Activated naive CD4-positive, alpha-beta T cell treated with anti-CD3 and anti-CD28 coated beads, Interleukin-2, amount 50 U/mL, for 24 hours (primary cell): Measurements from ENCODE around the gene PRR22.

ENCODE experiments used
- H3K27ac Mint-ChIP-seq: one replicate; pipeline ENCODE4 v1.8.0; 2021; ENCODE audit warnings: mild to moderate bottlenecking, mixed read lengths
- H3K27me3 Mint-ChIP-seq: one replicate; pipeline ENCODE4 v1.8.0; 2021; ENCODE audit warnings: mixed read lengths
- H3K36me3 Mint-ChIP-seq: one replicate; pipeline ENCODE4 v1.8.0; 2021; ENCODE audit warnings: mixed read lengths
- H3K4me1 Mint-ChIP-seq: one replicate; pipeline ENCODE4 v1.8.0; 2021; ENCODE audit warnings: mixed read lengths
- H3K4me3 Mint-ChIP-seq: one replicate; pipeline ENCODE4 v1.8.0; 2021; ENCODE audit warnings: mild to moderate bottlenecking, mixed read lengths
- H3K9me3 Mint-ChIP-seq: one replicate; pipeline ENCODE4 v1.8.0; 2021; ENCODE audit warnings: mixed read lengths

PRR22 gene

GRCh38 chr19:5821521-5822180 is 37.1 kb upstream of the PRR22 start:
- no peak overlapping the region for H3K27ac Mint-ChIP-seq
- no peak overlapping the region for H3K4me3 Mint-ChIP-seq
- H3K9me3 Mint-ChIP-seq = no peaks in the 10 kb centered on the region
- no peaks in the 10 kb centered on the region for H3K4me1 Mint-ChIP-seq
- H3K36me3 Mint-ChIP-seq = no peaks in the 10 kb centered on the region
- no peaks in the 10 kb centered on the region for H3K27me3 Mint-ChIP-seq

- Mint-ChIP-seq H3K9me3 (no peaks in the 10 kb centered on the region), H3K4me3 (no peak overlapping the region), H3K4me1 (no peaks in the 10 kb centered on the region), H3K27me3 (no peaks in the 10 kb centered on the region), H3K27ac (peak overlapping the region; percentile 84), H3K36me3 (no peaks in the 10 kb centered on the region)
Measured at GRCh38 chr19:5820785-5821184, 36.2 kb upstream of the PRR22 start.

- no peaks in the 10 kb centered on the region for H3K9me3 Mint-ChIP-seq
- no peaks in the 10 kb centered on the region for H3K36me3 Mint-ChIP-seq
- no peaks in the 10 kb centered on the region for H3K4me1 Mint-ChIP-seq
- no peak overlapping the region for H3K27ac Mint-ChIP-seq
- no peaks in the 10 kb centered on the region for H3K27me3 Mint-ChIP-seq
- no peak overlapping the region for H3K4me3 Mint-ChIP-seq
Measured at GRCh38 chr19:5818594-5818993, 34.0 kb upstream of the PRR22 start.

- Mint-ChIP-seq H3K9me3 (no peaks in the 10 kb centered on the region), H3K27me3 (no peaks in the 10 kb centered on the region), H3K4me3 (no peak overlapping the region), H3K27ac (no peak overlapping the region), H3K4me1 (no peaks in the 10 kb centered on the region), H3K36me3 (no peaks in the 10 kb centered on the region)
Measured at GRCh38 chr19:5817218-5817617, 32.7 kb upstream of the PRR22 start.

GRCh38 chr19:5814852-5815246 is 30.3 kb upstream of the PRR22 start:
- Mint-ChIP-seq H3K36me3 (no peaks in the 10 kb centered on the region), H3K9me3 (no peaks in the 10 kb centered on the region), H3K4me1 (no peaks in the 10 kb centered on the region), H3K4me3 (no peak overlapping the region), H3K27ac (no peak overlapping the region), H3K27me3 (no peaks in the 10 kb centered on the region)

- Mint-ChIP-seq H3K27me3 (no peaks in the 10 kb centered on the region), H3K27ac (no peak overlapping the region), H3K4me3 (no peak overlapping the region), H3K4me1 (no peaks in the 10 kb centered on the region), H3K36me3 (no peaks in the 10 kb centered on the region), H3K9me3 (no peaks in the 10 kb centered on the region)
Measured at GRCh38 chr19:5814123-5814851, 29.7 kb upstream of the PRR22 start.

GRCh38 chr19:5811117-5811516 is 26.6 kb upstream of the PRR22 start:
- Mint-ChIP-seq H3K4me3 (no peak overlapping the region), H3K9me3 (no peaks in the 10 kb centered on the region), H3K27ac (no peak overlapping the region), H3K36me3 (no peaks in the 10 kb centered on the region), H3K27me3 (no peaks in the 10 kb centered on the region), H3K4me1 (no peaks in the 10 kb centered on the region)

GRCh38 chr19:5809469-5809868 is 24.9 kb upstream of the PRR22 start:
- Mint-ChIP-seq H3K4me1 (peaks cover under 1% of the 10 kb centered on the region), H3K27me3 (no peaks in the 10 kb centered on the region), H3K36me3 (no peaks in the 10 kb centered on the region), H3K27ac (no peak overlapping the region), H3K9me3 (no peaks in the 10 kb centered on the region), H3K4me3 (no peak overlapping the region)

- Mint-ChIP-seq H3K27me3 (no peaks in the 10 kb centered on the region), H3K36me3 (no peaks in the 10 kb centered on the region), H3K4me3 (no peak overlapping the region), H3K4me1 (peaks cover 5% of the 10 kb centered on the region), H3K9me3 (no peaks in the 10 kb centered on the region), H3K27ac (no peak overlapping the region)
Measured at GRCh38 chr19:5809053-5809452, 24.5 kb upstream of the PRR22 start.

GRCh38 chr19:5808120-5808816 is 23.7 kb upstream of the PRR22 start:
- Mint-ChIP-seq H3K9me3 (no peaks in the 10 kb centered on the region), H3K27me3 (no peaks in the 10 kb centered on the region), H3K4me3 (no peak overlapping the region), H3K4me1 (peaks cover 11% of the 10 kb centered on the region), H3K27ac (no peak overlapping the region), H3K36me3 (no peaks in the 10 kb centered on the region)

GRCh38 chr19:5806905-5807304 is 22.4 kb upstream of the PRR22 start:
- H3K4me1 Mint-ChIP-seq = peaks cover 15% of the 10 kb centered on the region
- H3K4me3 Mint-ChIP-seq = no peak overlapping the region
- no peaks in the 10 kb centered on the region for H3K36me3 Mint-ChIP-seq
- no peaks in the 10 kb centered on the region for H3K27me3 Mint-ChIP-seq
- H3K9me3 Mint-ChIP-seq = no peaks in the 10 kb centered on the region
- no peak overlapping the region for H3K27ac Mint-ChIP-seq

GRCh38 chr19:5806133-5806489 is 21.6 kb upstream of the PRR22 start:
- H3K4me3 Mint-ChIP-seq = peak overlapping the region; percentile 49
- no peaks in the 10 kb centered on the region for H3K36me3 Mint-ChIP-seq
- H3K4me1 Mint-ChIP-seq = peaks cover 18% of the 10 kb centered on the region
- H3K27me3 Mint-ChIP-seq = no peaks in the 10 kb centered on the region
- no peak overlapping the region for H3K27ac Mint-ChIP-seq
- H3K9me3 Mint-ChIP-seq = no peaks in the 10 kb centered on the region

- no peak overlapping the region for H3K27ac Mint-ChIP-seq
- H3K9me3 Mint-ChIP-seq = no peaks in the 10 kb centered on the region
- no peaks in the 10 kb centered on the region for H3K36me3 Mint-ChIP-seq
- H3K4me3 Mint-ChIP-seq = no peak overlapping the region
- H3K27me3 Mint-ChIP-seq = peaks cover 2% of the 10 kb centered on the region
- peaks cover 18% of the 10 kb centered on the region for H3K4me1 Mint-ChIP-seq
Measured at GRCh38 chr19:5805462-5806132, 21.1 kb upstream of the PRR22 start.

- H3K4me3 Mint-ChIP-seq = peak within 1 kb of the TSS; percentile 74
- H3K27ac Mint-ChIP-seq = peak within 1 kb of the TSS; percentile 84
- H3K36me3 Mint-ChIP-seq = no peaks in the 10 kb centered on the region
- H3K9me3 Mint-ChIP-seq = no peaks in the 10 kb centered on the region
- peaks cover 3% of the 10 kb centered on the region for H3K27me3 Mint-ChIP-seq
- peaks cover 18% of the 10 kb centered on the region for H3K4me1 Mint-ChIP-seq
Measured at GRCh38 chr19:5804516-5805461, 20.2 kb upstream of the PRR22 start, which contains the start of gene NRTN. TSS of gene NRTN (plus strand) at chr19:5805067. CDS start at chr19:5824166, 19,099 bp downstream.
